ENCODE measurements around the gene GPATCH2.

Gene GPATCH2

GRCh38 chr1:217437376-217437775 is 193.5 kb downstream of the GPATCH2 start:
- no peak for TF ChIP-seq CTCF (IDR thresholded peaks at IDR 0.05; ENCODE audit: low read length, missing control alignments)
- no peak overlapping the region for H3K4me3 ChIP-seq (replicated peaks; ENCODE audit: low read depth, low read length)
- DNase-seq (ENCODE audit: low read depth) = no peak

- no peak for TF ChIP-seq CTCF (IDR thresholded peaks at IDR 0.05; ENCODE audit: low read length, missing control alignments)
- DNase-seq (ENCODE audit: low read depth) = peak; percentile 10
- H3K4me3 ChIP-seq (replicated peaks; ENCODE audit: low read depth, low read length) = no peak overlapping the region
Observed at GRCh38 chr1:217435204-217435603, 195.7 kb downstream of the GPATCH2 start.

GRCh38 chr1:217433664-217434063 is 197.2 kb downstream of the GPATCH2 start:
- no peak overlapping the region for H3K4me3 ChIP-seq (replicated peaks; ENCODE audit: low read depth, low read length)
- no peak for DNase-seq (ENCODE audit: low read depth)
- no peak for TF ChIP-seq CTCF (IDR thresholded peaks at IDR 0.05; ENCODE audit: low read length, missing control alignments)

- no peak overlapping the region for H3K4me3 ChIP-seq (replicated peaks; ENCODE audit: low read depth, low read length)
- no peak for TF ChIP-seq CTCF (IDR thresholded peaks at IDR 0.05; ENCODE audit: low read length, missing control alignments)
- no peak for DNase-seq (ENCODE audit: low read depth)
Observed at GRCh38 chr1:217432339-217432738, 198.6 kb downstream of the GPATCH2 start.

- TF ChIP-seq CTCF (IDR thresholded peaks at IDR 0.05; ENCODE audit: low read length, missing control alignments) = no peak
- H3K4me3 ChIP-seq (replicated peaks; ENCODE audit: low read depth, low read length) = no peak overlapping the region
- peak; percentile 5 for DNase-seq (ENCODE audit: low read depth)
Observed at GRCh38 chr1:217431395-217431794, 199.5 kb downstream of the GPATCH2 start.

GRCh38 chr1:217425422-217425821 is 205.5 kb downstream of the GPATCH2 start:
- DNase-seq (ENCODE audit: low read depth) = peak; percentile 53
- no peak for TF ChIP-seq CTCF (IDR thresholded peaks at IDR 0.05; ENCODE audit: low read length, missing control alignments)
- H3K4me3 ChIP-seq (replicated peaks; ENCODE audit: low read depth, low read length) = no peak overlapping the region

- H3K4me3 ChIP-seq (replicated peaks; ENCODE audit: low read depth, low read length) = no peak overlapping the region
- no peak for DNase-seq (ENCODE audit: low read depth)
- no peak for TF ChIP-seq CTCF (IDR thresholded peaks at IDR 0.05; ENCODE audit: low read length, missing control alignments)
Observed at GRCh38 chr1:217419194-217419551, 211.7 kb downstream of the GPATCH2 start.
